ENCODE data around the gene SNRPA1. TPM values are rescaled to one million over a fixed set of nuclear protein-coding genes. Genes with fewer than 3 reads are reported as not detected.

Gene SNRPA1
- total RNA-seq, 2 donors from 2014 or later, result 127 to 174 TPM

- Mint-ChIP-seq H3K27me3 (no peaks in the 10 kb centered on the region), H3K4me3 (no peak overlapping the region), H3K36me3 (ENCODE audit: low read depth) (peaks cover 100% of the 10 kb centered on the region), H3K9me3 (peaks cover 4% of the 10 kb centered on the region), H3K27ac (no peak overlapping the region), H3K4me1 (peaks cover 27% of the 10 kb centered on the region)
- ATAC-seq (replicated peaks), result no peak
These were observed 62.4 kb downstream of the SNRPA1 start for GRCh38 chr15:101232677-101233076.

Other genes with a start within 250 kb of the SNRPA1 start
- 100 to 1,000 TPM in 1 of 2 donors, 10 to 100 TPM in 1; 47.4 to 114 TPM for gene CHSY1, start 43.2 kb downstream of the SNRPA1 start, total RNA-seq
- gene SELENOS, start 17.8 kb downstream of the SNRPA1 start, total RNA-seq, result 10 to 100 TPM; 22.6 to 32.2 TPM
- gene PCSK6, start 194.5 kb upstream of the SNRPA1 start, total RNA-seq, result 1 to 10 TPM in 1 of 2 donors, under 1 TPM in 1; 0.56 to 1.3 TPM

All from activated T-helper 17 cell treated with anti-CD3 and anti-CD28 coated beads, Interleukin-2, amount 50 U/mL, for 72 hours (primary cell).